ENCODE results near the gene MALT1.

DNA sequence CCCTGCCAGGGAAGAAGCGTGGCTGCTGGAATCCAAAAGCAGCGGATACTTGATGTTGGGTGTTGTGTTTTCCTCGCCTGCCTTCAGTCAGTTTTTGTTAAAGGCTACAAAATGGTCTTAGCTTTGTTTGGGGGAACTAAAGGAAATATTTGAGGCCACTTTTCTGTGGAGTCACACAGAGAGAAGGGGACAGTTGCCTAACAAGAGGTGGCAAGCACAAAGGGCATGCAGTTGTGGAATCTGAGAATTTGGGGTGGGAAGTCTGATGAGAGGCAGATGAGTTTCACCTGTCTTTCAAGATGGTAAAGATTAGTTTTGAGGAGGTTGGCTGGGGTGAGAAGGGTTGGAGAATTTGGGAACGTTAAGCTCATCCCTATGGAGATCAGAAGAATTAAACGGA lies 2.9 kb downstream of the MALT1 start:
- TF ChIP-seq, protein P1, sequence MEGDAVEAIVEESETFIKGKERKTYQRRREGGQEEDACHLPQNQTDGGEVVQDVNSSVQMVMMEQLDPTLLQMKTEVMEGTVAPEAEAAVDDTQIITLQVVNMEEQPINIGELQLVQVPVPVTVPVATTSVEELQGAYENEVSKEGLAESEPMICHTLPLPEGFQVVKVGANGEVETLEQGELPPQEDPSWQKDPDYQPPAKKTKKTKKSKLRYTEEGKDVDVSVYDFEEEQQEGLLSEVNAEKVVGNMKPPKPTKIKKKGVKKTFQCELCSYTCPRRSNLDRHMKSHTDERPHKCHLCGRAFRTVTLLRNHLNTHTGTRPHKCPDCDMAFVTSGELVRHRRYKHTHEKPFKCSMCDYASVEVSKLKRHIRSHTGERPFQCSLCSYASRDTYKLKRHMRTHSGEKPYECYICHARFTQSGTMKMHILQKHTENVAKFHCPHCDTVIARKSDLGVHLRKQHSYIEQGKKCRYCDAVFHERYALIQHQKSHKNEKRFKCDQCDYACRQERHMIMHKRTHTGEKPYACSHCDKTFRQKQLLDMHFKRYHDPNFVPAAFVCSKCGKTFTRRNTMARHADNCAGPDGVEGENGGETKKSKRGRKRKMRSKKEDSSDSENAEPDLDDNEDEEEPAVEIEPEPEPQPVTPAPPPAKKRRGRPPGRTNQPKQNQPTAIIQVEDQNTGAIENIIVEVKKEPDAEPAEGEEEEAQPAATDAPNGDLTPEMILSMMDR (conservative IDR thresholded peaks at IDR 0.05; ENCODE audit: low read length) = no peak
- no peak for TF ChIP-seq EZH2phosphoT487 (IDR thresholded peaks at IDR 0.05; ENCODE audit: borderline replicate concordance, low read depth, low read length)

Measured in OCI-LY7 (cell line).